Fibroblast of lung (primary cell): Measurements from ENCODE around the gene MUC2.

Experiments used
- EZH2 ChIP-seq: IDR thresholded peaks from 2 replicates; pipeline ENCODE4 v1.5.1; 2012; ENCODE audit warnings: low read length, control low read depth, mild to moderate bottlenecking; ENCODE audit errors: missing control alignments
- TF ChIP-seq, protein P1 (sequence below), 2 donors: IDR thresholded peaks in 1 of 2; conservative IDR thresholded peaks in 1 of 2; 1 replicate in 1 of 2; 2 replicates in 1 of 2; pipeline ENCODE4 v1.5.1; 2011 to 2012; ENCODE audit warnings: low read length in 2 of 2, control low read depth in 1 of 2, inconsistent platforms in 1 of 2, low read depth in 1 of 2, mild to moderate bottlenecking in 1 of 2

DNA sequence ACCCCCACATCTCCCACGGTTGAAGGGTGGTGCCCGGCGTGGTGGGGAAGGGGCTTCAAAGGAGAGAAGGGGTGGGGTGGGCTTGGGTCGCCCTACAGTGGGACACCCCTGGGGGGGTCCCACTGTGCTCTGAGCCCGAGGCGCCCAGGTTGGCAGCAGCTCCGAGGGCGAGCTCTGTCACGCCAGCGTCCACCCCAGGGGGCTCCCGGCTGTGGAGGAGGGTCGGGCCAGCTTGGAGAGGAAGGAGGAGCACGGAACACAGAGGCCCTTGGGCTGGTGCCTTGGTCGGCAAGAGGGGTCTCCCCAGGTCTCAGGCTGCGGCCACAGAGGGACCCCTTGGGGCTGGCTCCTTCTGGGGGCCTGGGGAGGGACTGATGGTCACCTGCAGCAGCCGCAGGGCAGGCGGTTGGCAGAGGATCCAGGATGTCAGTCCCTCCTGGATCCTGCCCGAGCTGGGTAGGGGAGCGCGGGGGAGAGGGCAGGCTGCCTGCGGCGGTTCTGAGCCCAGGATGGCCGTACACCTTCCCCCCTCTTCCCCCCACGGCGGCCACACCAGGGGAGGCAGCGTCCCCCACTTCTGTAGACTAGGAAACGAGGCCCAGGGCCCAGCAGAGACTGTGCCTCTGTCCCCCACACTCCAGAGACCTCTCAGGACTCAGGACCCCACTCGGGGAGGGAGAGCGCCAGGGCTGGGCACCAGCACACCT is 38.9 kb upstream of the MUC2 start:
- TF ChIP-seq, protein P1, sequence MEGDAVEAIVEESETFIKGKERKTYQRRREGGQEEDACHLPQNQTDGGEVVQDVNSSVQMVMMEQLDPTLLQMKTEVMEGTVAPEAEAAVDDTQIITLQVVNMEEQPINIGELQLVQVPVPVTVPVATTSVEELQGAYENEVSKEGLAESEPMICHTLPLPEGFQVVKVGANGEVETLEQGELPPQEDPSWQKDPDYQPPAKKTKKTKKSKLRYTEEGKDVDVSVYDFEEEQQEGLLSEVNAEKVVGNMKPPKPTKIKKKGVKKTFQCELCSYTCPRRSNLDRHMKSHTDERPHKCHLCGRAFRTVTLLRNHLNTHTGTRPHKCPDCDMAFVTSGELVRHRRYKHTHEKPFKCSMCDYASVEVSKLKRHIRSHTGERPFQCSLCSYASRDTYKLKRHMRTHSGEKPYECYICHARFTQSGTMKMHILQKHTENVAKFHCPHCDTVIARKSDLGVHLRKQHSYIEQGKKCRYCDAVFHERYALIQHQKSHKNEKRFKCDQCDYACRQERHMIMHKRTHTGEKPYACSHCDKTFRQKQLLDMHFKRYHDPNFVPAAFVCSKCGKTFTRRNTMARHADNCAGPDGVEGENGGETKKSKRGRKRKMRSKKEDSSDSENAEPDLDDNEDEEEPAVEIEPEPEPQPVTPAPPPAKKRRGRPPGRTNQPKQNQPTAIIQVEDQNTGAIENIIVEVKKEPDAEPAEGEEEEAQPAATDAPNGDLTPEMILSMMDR (conservative IDR thresholded peaks at IDR 0.05 in 1 of 2, IDR thresholded peaks at IDR 0.05 in 1 of 2; ENCODE audit: low read depth in 1 of 2, low read length in 2 of 2), result no peak
- TF ChIP-seq EZH2, result no peak
